ENCODE data around the gene PDE11A. TPM values are rescaled to one million over a fixed set of nuclear protein-coding genes. Genes with fewer than 3 reads are reported as not detected.

Gene PDE11A
- total RNA-seq, 1 experiment from 2014 or later, result 0.13 TPM

- no peak overlapping the region for H3T11ph ChIP-seq (ENCODE audit: low read length)
- no peak overlapping the region for H3K4me3 Mint-ChIP-seq
- H3K27me3 ChIP-seq (ENCODE audit: insufficient read depth, low read length), result no peaks in the 10 kb centered on the region
- TF ChIP-seq CTCF (conservative IDR thresholded peaks at IDR 0.05), result no peak
- no peak overlapping the region for H2AK5ac ChIP-seq (ENCODE audit: insufficient read length, low read length)
- H3K27me3 Mint-ChIP-seq (ENCODE audit: low read depth), result no peaks in the 10 kb centered on the region
- WGBS (ENCODE audit: extremely low coverage, insufficient read length, low lambda C conversion rate), result no CpG with 5 or more reads among the region's 5 CpGs
- no peak overlapping the region for H2AFZ ChIP-seq (ENCODE audit: low read length)
- DNase-seq, result no peak
- H2BK120ac ChIP-seq (ENCODE audit: low read depth, low read length, poor library complexity, severe bottlenecking), result no peak overlapping the region
- no peak overlapping the region for H4K5ac ChIP-seq (ENCODE audit: insufficient read length, low read depth, low read length)
- H4K20me1 ChIP-seq (ENCODE audit: control insufficient read depth, insufficient read depth, insufficient read length), result no peaks in the 10 kb centered on the region
- H2BK20ac ChIP-seq (ENCODE audit: low read depth, low read length, poor library complexity, severe bottlenecking), result no peak overlapping the region
- H3K79me2 ChIP-seq (ENCODE audit: insufficient read depth, low read length), result no peaks in the 10 kb centered on the region
- no peak overlapping the region for H4K91ac ChIP-seq (ENCODE audit: insufficient read length, low read depth, low read length)
- H3K79me1 ChIP-seq (ENCODE audit: insufficient read depth, low read depth, low read length, poor library complexity, severe bottlenecking), result no peaks in the 10 kb centered on the region
- no peaks in the 10 kb centered on the region for H3K9me3 ChIP-seq (ENCODE audit: control insufficient read depth, low read depth, low read length)
- no peak overlapping the region for H4K8ac ChIP-seq (replicated peaks; ENCODE audit: insufficient read length, low read depth, low read length)
- H2BK12ac ChIP-seq (ENCODE audit: insufficient read length, low read depth, low read length), result no peak overlapping the region
- no peak overlapping the region for H3K23ac ChIP-seq (ENCODE audit: insufficient read length, low read depth, low read length)
- no peak overlapping the region for H2BK15ac ChIP-seq (ENCODE audit: low read depth, low read length)
- no peaks in the 10 kb centered on the region for H3K4me1 ChIP-seq (ENCODE audit: insufficient read depth, low read length)
- H3K4me2 ChIP-seq (ENCODE audit: insufficient read depth, insufficient read length, low read length), result no peak overlapping the region
- no peaks in the 10 kb centered on the region for H3K9me3 Mint-ChIP-seq
- no peak overlapping the region for H3K56ac ChIP-seq (ENCODE audit: insufficient read length, low read depth, low read length)
- no peak overlapping the region for H2BK5ac ChIP-seq (ENCODE audit: insufficient read length, low read length)
- H3K27ac Mint-ChIP-seq, result no peak overlapping the region
- no peaks in the 10 kb centered on the region for H3K23me2 ChIP-seq (ENCODE audit: insufficient read length, low read depth, low read length, poor library complexity, severe bottlenecking)
- H3K36me3 Mint-ChIP-seq (ENCODE audit: insufficient read depth in 1 of 3, low read depth in 3 of 3), result no peaks in the 10 kb centered on the region
- H3K18ac ChIP-seq (ENCODE audit: insufficient read length, low read depth, low read length), result no peak overlapping the region
- H3K9ac ChIP-seq (ENCODE audit: extremely low read depth, insufficient read length, low read length), result no peak overlapping the region
- no peak overlapping the region for H3K27ac ChIP-seq (ENCODE audit: insufficient read length, low read depth, low read length)
- H3K4ac ChIP-seq (ENCODE audit: low read depth, low read length), result no peak overlapping the region
- H3K4me1 Mint-ChIP-seq, result no peaks in the 10 kb centered on the region
- no peak overlapping the region for H3K14ac ChIP-seq (ENCODE audit: insufficient read depth, low read length)
Observed at GRCh38 chr2:178008636-178009289, 63.8 kb downstream of the PDE11A start.
